ENCODE results near the gene PRR7. TPM values are rescaled to one million over a fixed set of nuclear protein-coding genes. Genes with fewer than 3 reads are reported as not detected.

The PRR7 gene
- polyA plus RNA-seq, 1 donor from 2014 or later, result 46.6 TPM

DNA sequence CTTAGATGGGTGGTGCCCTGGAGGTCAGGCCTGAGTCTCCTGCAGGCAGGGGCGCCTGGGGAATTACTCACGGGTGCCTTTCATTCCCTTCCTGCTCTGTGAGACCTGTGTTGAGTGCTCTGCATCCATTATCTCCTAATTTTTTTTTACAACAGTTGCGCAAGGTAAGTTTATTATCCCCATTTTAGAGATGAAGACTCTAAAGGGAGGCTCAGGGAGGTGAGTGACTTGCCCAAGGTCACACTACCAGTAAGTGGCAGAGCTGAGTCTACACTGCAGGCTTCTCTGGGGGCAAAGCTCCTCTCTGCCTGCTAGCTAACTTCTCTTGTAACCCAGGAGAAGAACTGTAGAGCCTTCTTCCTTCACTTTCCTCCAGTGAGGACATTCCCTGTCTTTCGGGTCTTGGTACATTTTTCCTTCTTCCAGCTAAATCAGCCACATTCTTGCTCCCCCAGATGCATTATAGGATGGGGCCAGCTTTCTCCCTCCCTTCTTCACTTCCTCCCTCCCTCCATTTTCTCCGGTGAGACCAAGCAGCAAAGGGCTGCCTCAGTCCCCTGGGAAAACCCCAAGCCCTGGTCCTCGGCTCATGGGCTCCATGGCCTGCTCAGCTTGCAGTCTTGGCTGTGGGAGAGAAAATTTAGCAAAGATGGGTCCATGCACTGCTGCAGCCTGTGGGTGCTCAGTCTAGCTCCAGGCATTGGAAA is 1.8 kb downstream of the PRR7 start:
- H3K27ac ChIP-seq (ENCODE audit: low read length), result peak overlapping the region; percentile 70
- no peak for TF ChIP-seq POLR2AphosphoS5 (IDR thresholded peaks at IDR 0.05)
- no peak for TF ChIP-seq EP300 (conservative IDR thresholded peaks at IDR 0.05; ENCODE audit: poor library complexity, severe bottlenecking)
- no peak for TF ChIP-seq EZH2 (IDR thresholded peaks at IDR 0.05; ENCODE audit: borderline replicate concordance, insufficient read depth, low read length, poor library complexity, severe bottlenecking)
- TF ChIP-seq, protein P1, sequence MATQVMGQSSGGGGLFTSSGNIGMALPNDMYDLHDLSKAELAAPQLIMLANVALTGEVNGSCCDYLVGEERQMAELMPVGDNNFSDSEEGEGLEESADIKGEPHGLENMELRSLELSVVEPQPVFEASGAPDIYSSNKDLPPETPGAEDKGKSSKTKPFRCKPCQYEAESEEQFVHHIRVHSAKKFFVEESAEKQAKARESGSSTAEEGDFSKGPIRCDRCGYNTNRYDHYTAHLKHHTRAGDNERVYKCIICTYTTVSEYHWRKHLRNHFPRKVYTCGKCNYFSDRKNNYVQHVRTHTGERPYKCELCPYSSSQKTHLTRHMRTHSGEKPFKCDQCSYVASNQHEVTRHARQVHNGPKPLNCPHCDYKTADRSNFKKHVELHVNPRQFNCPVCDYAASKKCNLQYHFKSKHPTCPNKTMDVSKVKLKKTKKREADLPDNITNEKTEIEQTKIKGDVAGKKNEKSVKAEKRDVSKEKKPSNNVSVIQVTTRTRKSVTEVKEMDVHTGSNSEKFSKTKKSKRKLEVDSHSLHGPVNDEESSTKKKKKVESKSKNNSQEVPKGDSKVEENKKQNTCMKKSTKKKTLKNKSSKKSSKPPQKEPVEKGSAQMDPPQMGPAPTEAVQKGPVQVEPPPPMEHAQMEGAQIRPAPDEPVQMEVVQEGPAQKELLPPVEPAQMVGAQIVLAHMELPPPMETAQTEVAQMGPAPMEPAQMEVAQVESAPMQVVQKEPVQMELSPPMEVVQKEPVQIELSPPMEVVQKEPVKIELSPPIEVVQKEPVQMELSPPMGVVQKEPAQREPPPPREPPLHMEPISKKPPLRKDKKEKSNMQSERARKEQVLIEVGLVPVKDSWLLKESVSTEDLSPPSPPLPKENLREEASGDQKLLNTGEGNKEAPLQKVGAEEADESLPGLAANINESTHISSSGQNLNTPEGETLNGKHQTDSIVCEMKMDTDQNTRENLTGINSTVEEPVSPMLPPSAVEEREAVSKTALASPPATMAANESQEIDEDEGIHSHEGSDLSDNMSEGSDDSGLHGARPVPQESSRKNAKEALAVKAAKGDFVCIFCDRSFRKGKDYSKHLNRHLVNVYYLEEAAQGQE (IDR thresholded peaks at IDR 0.05; ENCODE audit: borderline replicate concordance), result no peak
- TF ChIP-seq SMC3 (conservative IDR thresholded peaks at IDR 0.05; ENCODE audit: poor library complexity), result no peak
- no peak for TF ChIP-seq TAF1 (IDR thresholded peaks at IDR 0.05; ENCODE audit: low read depth)
- no peak for TF ChIP-seq MXI1 (conservative IDR thresholded peaks at IDR 0.05; ENCODE audit: poor library complexity, severe bottlenecking)
- TF ChIP-seq RAD21 (conservative IDR thresholded peaks at IDR 0.05), result no peak
- TF ChIP-seq, protein P2, sequence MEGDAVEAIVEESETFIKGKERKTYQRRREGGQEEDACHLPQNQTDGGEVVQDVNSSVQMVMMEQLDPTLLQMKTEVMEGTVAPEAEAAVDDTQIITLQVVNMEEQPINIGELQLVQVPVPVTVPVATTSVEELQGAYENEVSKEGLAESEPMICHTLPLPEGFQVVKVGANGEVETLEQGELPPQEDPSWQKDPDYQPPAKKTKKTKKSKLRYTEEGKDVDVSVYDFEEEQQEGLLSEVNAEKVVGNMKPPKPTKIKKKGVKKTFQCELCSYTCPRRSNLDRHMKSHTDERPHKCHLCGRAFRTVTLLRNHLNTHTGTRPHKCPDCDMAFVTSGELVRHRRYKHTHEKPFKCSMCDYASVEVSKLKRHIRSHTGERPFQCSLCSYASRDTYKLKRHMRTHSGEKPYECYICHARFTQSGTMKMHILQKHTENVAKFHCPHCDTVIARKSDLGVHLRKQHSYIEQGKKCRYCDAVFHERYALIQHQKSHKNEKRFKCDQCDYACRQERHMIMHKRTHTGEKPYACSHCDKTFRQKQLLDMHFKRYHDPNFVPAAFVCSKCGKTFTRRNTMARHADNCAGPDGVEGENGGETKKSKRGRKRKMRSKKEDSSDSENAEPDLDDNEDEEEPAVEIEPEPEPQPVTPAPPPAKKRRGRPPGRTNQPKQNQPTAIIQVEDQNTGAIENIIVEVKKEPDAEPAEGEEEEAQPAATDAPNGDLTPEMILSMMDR (IDR thresholded peaks at IDR 0.05; ENCODE audit: poor library complexity, severe bottlenecking), result no peak
- no peaks in the 10 kb centered on the region for H3F3A ChIP-seq (ENCODE audit: insufficient read depth, low read length, poor library complexity, severe bottlenecking)
- H3K79me2 ChIP-seq (replicated peaks; ENCODE audit: insufficient read depth, low read length), result peaks cover 36% of the 10 kb centered on the region
- H3K9me2 ChIP-seq (ENCODE audit: insufficient read depth, low read length), result no peaks in the 10 kb centered on the region
- H3K9ac ChIP-seq (ENCODE audit: low read length), result peak overlapping the region; percentile 91
- H3K36me3 ChIP-seq (ENCODE audit: insufficient read depth, low read length), result no peaks in the 10 kb centered on the region
- peak overlapping the region; percentile 97 for H3K4me3 ChIP-seq (ENCODE audit: low read length)
- no peaks in the 10 kb centered on the region for H3K27me3 ChIP-seq (ENCODE audit: insufficient read depth, low read depth, low read length)
- peak overlapping the region; percentile 92 for H3K4me2 ChIP-seq (ENCODE audit: low read length)
- no peaks in the 10 kb centered on the region for H4K20me1 ChIP-seq (ENCODE audit: insufficient read depth)
- no peak overlapping the region for H2AFZ ChIP-seq (ENCODE audit: low read depth, low read length)
- H3K9me3 ChIP-seq (ENCODE audit: low read length), result no peaks in the 10 kb centered on the region

GRCh38 chr5:177449140-177450061 is 2.8 kb downstream of the PRR7 start:
- TF ChIP-seq POLR2AphosphoS5 (IDR thresholded peaks at IDR 0.05) (peak; percentile 7), MXI1 (conservative IDR thresholded peaks at IDR 0.05; ENCODE audit: poor library complexity, severe bottlenecking) (no peak), TAF1 (IDR thresholded peaks at IDR 0.05; ENCODE audit: low read depth) (no peak)

More at GRCh38 chr5:177449140-177450061, 2.8 kb downstream of the PRR7 start:
- Histone ChIP-seq H3K4me2 (ENCODE audit: low read length) (peak overlapping the region; percentile 92), H3K9ac (ENCODE audit: low read length) (peak overlapping the region; percentile 91), H3K36me3 (ENCODE audit: insufficient read depth, low read length) (no peaks in the 10 kb centered on the region), H4K20me1 (ENCODE audit: insufficient read depth) (no peaks in the 10 kb centered on the region), H3K9me3 (ENCODE audit: low read length) (no peaks in the 10 kb centered on the region), H3K4me3 (ENCODE audit: low read length) (peak overlapping the region; percentile 97), H3K79me2 (replicated peaks; ENCODE audit: insufficient read depth, low read length) (peaks cover 36% of the 10 kb centered on the region), H3F3A (ENCODE audit: insufficient read depth, low read length, poor library complexity, severe bottlenecking) (no peaks in the 10 kb centered on the region), H2AFZ (ENCODE audit: low read depth, low read length) (no peak overlapping the region), H3K9me2 (ENCODE audit: insufficient read depth, low read length) (no peaks in the 10 kb centered on the region), H3K27ac (ENCODE audit: low read length) (no peak overlapping the region), H3K27me3 (ENCODE audit: insufficient read depth, low read depth, low read length) (no peaks in the 10 kb centered on the region)
